SK-N-SH (cell line): ENCODE measurements around the gene PRKCD.

ENCODE experiments used
- CHD2 ChIP-seq: fragments of 150-350 bp; IDR thresholded peaks from 2 replicates; pipeline ENCODE4 v1.6.1; 2018; ENCODE audit warnings: low read length; ENCODE audit not compliant: partially characterized antibody
- CTCF ChIP-seq: fragments of 200-600 bp; sonication (generic); IDR thresholded peaks from 2 replicates; pipeline ENCODE4 v1.6.1; 2017; ENCODE audit warnings: antibody characterized with exemption, mild to moderate bottlenecking, moderate library complexity
- RAD21 ChIP-seq: IDR thresholded peaks from 2 replicates; pipeline ENCODE4 v1.6.1; 2012; ENCODE audit warnings: mild to moderate bottlenecking, low read length
- RFX5 ChIP-seq: IDR thresholded peaks from 2 replicates; pipeline ENCODE4 v1.6.1; 2012; ENCODE audit warnings: mild to moderate bottlenecking, improper control_type of control experiment, low read length
- USF2 ChIP-seq: fragments of 150-350 bp; IDR thresholded peaks from 2 replicates; pipeline ENCODE4 v1.6.1; 2017; ENCODE audit warnings: antibody characterized with exemption, low read length, low read depth, borderline replicate concordance

GRCh38 chr3:53195066-53195450 lies 34.0 kb downstream of the PRKCD start:
- no peak for TF ChIP-seq USF2
- no peak for TF ChIP-seq RAD21
- TF ChIP-seq RFX5: no peak
- no peak for TF ChIP-seq CTCF
- TF ChIP-seq CHD2: no peak
